PC-3 (cell line): ENCODE data around the gene LBX1. TPM values are rescaled to one million over a fixed set of nuclear protein-coding genes. Genes with fewer than 3 reads are reported as not detected.
A peak's percentile ranks its signal among the peaks of the same experiment; 100 is the strongest.
"Not testable (repeated sequence)": the region's sequence is repeated elsewhere in the genome, so short reads cannot be mapped to it uniquely, and the experiment has no call there.

Experiments used
- ATAC-seq: fragments of 200-7000 bp; cut with Tn5 transposase; 2 replicates; pipeline ENCODE4 v1.9.1; 2020; ENCODE audit warnings: mild to moderate bottlenecking, moderate library complexity
- BruUV-seq: library from RNA; stranded (reverse); fragments of 400-500 nt; replicated peaks from 2 replicates; lab custom pipeline; 2021; lab: Mats Ljungman, UMichigan
- CTCF ChIA-PET: fragments of 300-600 bp; sonication (Branson Sonifier 250); formaldehyde crosslinking; loops from one replicate; lab custom pipeline; 2022; ENCODE audit warnings: antibody characterized with exemption; lab: Charles Lee
- POLR2A ChIA-PET: fragments of 300-600 bp; sonication (Branson Sonifier 250); formaldehyde crosslinking; loops from one replicate; lab custom pipeline; 2022; ENCODE audit warnings: antibody characterized with exemption; ENCODE audit not compliant: unreplicated experiment; lab: Charles Lee
- DNase-seq: peaks from one replicate; pipeline ENCODE4 v3.0.0-alpha.2; 2015
- H2AFZ ChIP-seq: fragments of 300-600 bp; sonication (generic); 2 replicates; pipeline ENCODE4 v1.6.0; 2016; ENCODE audit warnings: antibody characterized with exemption, low read length
- H3F3A ChIP-seq: fragments of 300-600 bp; sonication (generic); one replicate; pipeline ENCODE4 v1.6.0; 2017; ENCODE audit warnings: antibody characterized with exemption, low read length, control low read depth, mild to moderate bottlenecking; ENCODE audit not compliant: unreplicated experiment
- H3K27ac ChIP-seq: fragments of 300-600 bp; sonication (generic); 2 replicates; pipeline ENCODE4 v1.5.1; 2016; ENCODE audit warnings: mild to moderate bottlenecking, low read length
- H3K27me3 ChIP-seq: fragments of 300-600 bp; sonication (generic); 2 replicates; pipeline ENCODE4 v1.6.1; 2016; ENCODE audit warnings: low read length, mixed read lengths
- H3K36me3 ChIP-seq: fragments of 300-600 bp; sonication (generic); 2 replicates; pipeline ENCODE4 v1.6.1; 2016; ENCODE audit warnings: low read depth, mixed run types, low read length, mixed read lengths
- H3K4me1 ChIP-seq: fragments of 300-600 bp; sonication (generic); 2 replicates; pipeline ENCODE4 v1.5.1; 2016; ENCODE audit warnings: low read length; ENCODE audit not compliant: insufficient read depth
- H3K4me2 ChIP-seq: fragments of 300-600 bp; sonication (generic); 2 replicates; pipeline ENCODE4 v1.6.0; 2016; ENCODE audit warnings: low read length
- H3K4me3 ChIP-seq: fragments of 300-600 bp; sonication (generic); 2 replicates; pipeline ENCODE4 v1.5.1; 2016; ENCODE audit warnings: mild to moderate bottlenecking, low read length, mixed read lengths
- H3K79me2 ChIP-seq: fragments of 300-600 bp; sonication (generic); 2 replicates; pipeline ENCODE4 v1.6.1; 2017; ENCODE audit warnings: low read length, mixed read lengths
- H3K9ac ChIP-seq: fragments of 300-600 bp; sonication (generic); 2 replicates; pipeline ENCODE4 v1.6.0; 2016; ENCODE audit warnings: mild to moderate bottlenecking, low read length
- H3K9me2 ChIP-seq: fragments of 300-600 bp; sonication (generic); replicated peaks from 2 replicates; pipeline ENCODE4 v1.6.1; 2016; ENCODE audit warnings: mixed run types, low read length, mixed read lengths
- H3K9me3 ChIP-seq: fragments of 300-600 bp; sonication (generic); 2 replicates; pipeline ENCODE4 v1.6.1; 2016; ENCODE audit warnings: low read length, mixed read lengths
- H4K20me1 ChIP-seq: fragments of 300-600 bp; sonication (generic); 2 replicates; pipeline ENCODE4 v1.6.1; 2016; ENCODE audit warnings: low read length, mixed read lengths
- CTCF ChIP-seq: fragments of 300-600 bp; sonication (generic); conservative IDR thresholded peaks from 2 replicates; pipeline ENCODE4 v1.5.1; 2017; ENCODE audit warnings: antibody characterized with exemption, low read depth, mild to moderate bottlenecking, low read length
- EZH2 ChIP-seq: fragments of 300-600 bp; sonication (generic); IDR thresholded peaks from one replicate; pipeline ENCODE4 v1.6.1; 2017; ENCODE audit warnings: antibody characterized with exemption, mild to moderate bottlenecking, low read length; ENCODE audit not compliant: unreplicated experiment
- EZH2phosphoT487 ChIP-seq: fragments of 300-600 bp; sonication (generic); IDR thresholded peaks from 2 replicates; pipeline ENCODE4 v1.6.1; 2018; ENCODE audit warnings: mild to moderate bottlenecking, antibody characterized with exemption, low read length, borderline replicate concordance
- intact Hi-C: fragments of 100-400 bp; cut with micrococcal nuclease; formaldehyde crosslinking; loops from 2 replicates; pipeline ENCODE4 v1.9.0; 2023
- total RNA-seq: library from RNA; depleted of rRNA; stranded (reverse); fragments of >200 nt; gene quantifications from 2 replicates; pipeline ENCODE4 v1.2.3, GENCODE V29; 2014

LBX1 gene
- total RNA-seq, 1 experiment from 2014 or later, result not detected

- Histone ChIP-seq H3K36me3 (no peaks in the 10 kb centered on the region), H2AFZ (peak overlapping the region; percentile 82), H3K9me2 (no peaks in the 10 kb centered on the region), H4K20me1 (no peaks in the 10 kb centered on the region), H3K4me1 (peaks cover 10% of the 10 kb centered on the region), H3K79me2 (no peaks in the 10 kb centered on the region), H3F3A (no peaks in the 10 kb centered on the region), H3K4me3 (peak overlapping the region; percentile 63), H3K27me3 (peaks cover 63% of the 10 kb centered on the region), H3K9me3 (no peaks in the 10 kb centered on the region), H3K9ac (no peak overlapping the region), H3K27ac (no peak overlapping the region), H3K4me2 (peak overlapping the region; percentile 83)
- ChIA-PET POLR2A (no interaction called here), CTCF (interaction anchor here (0.7 to 2.0 kb wide), 6 partner anchors 53 to 229 kb away, joined by 3 to 11 read pairs (median 6); no protein-coding TSS in a partner anchor)
- BruUV-seq, result no TSS peak
- ATAC-seq (peak; percentile 67), DNase-seq (peak; percentile 73)
- intact Hi-C loops, result loop anchor here (5.0 kb wide), 3 partner anchors 52 to 228 kb away; no protein-coding TSS in a partner anchor
- TF ChIP-seq EZH2phosphoT487 (no peak), EZH2 (no peak), CTCF (peak; percentile 74)
Observed at GRCh38 chr10:101214446-101215396, 14.5 kb downstream of the LBX1 start.

- intact Hi-C loops, result no loop called here
- Histone ChIP-seq H3K4me2 (no peak overlapping the region), H3F3A (no peaks in the 10 kb centered on the region), H3K79me2 (no peaks in the 10 kb centered on the region), H3K4me3 (no peak overlapping the region), H3K4me1 (no peaks in the 10 kb centered on the region), H3K9me3 (no peaks in the 10 kb centered on the region), H2AFZ (no peak overlapping the region), H3K36me3 (no peaks in the 10 kb centered on the region), H3K27me3 (peaks cover 13% of the 10 kb centered on the region), H3K9me2 (no peaks in the 10 kb centered on the region), H4K20me1 (no peaks in the 10 kb centered on the region), H3K9ac (no peak overlapping the region), H3K27ac (no peak overlapping the region)
- BruUV-seq, result no TSS peak
- ATAC-seq (no peak), DNase-seq (no peak)
- TF ChIP-seq CTCF, result no peak
- no peak for TF ChIP-seq EZH2phosphoT487
- no peak for TF ChIP-seq EZH2
- ChIA-PET POLR2A (no interaction called here), CTCF (no interaction called here)
Observed at GRCh38 chr10:101208543-101208942, 20.7 kb downstream of the LBX1 start.

GRCh38 chr10:101207026-101207425 is 22.2 kb downstream of the LBX1 start:
- H3K36me3 ChIP-seq, result no peaks in the 10 kb centered on the region
- intact Hi-C loops, result no loop called here
- no peak overlapping the region for H2AFZ ChIP-seq
- CTCF ChIA-PET, result no interaction called here
- H3F3A ChIP-seq, result no peaks in the 10 kb centered on the region
- no peak overlapping the region for H3K4me3 ChIP-seq
- no peak for TF ChIP-seq CTCF
- TF ChIP-seq EZH2, result no peak
- TF ChIP-seq EZH2phosphoT487, result no peak
- no TSS peak for BruUV-seq
- no peak overlapping the region for H3K4me2 ChIP-seq
- no peak overlapping the region for H3K27ac ChIP-seq
- DNase-seq (no peak), ATAC-seq (no peak)
- H3K79me2 ChIP-seq, result no peaks in the 10 kb centered on the region
- no peaks in the 10 kb centered on the region for H3K4me1 ChIP-seq
- no peaks in the 10 kb centered on the region for H3K9me3 ChIP-seq
- H3K9me2 ChIP-seq, result no peaks in the 10 kb centered on the region
- H4K20me1 ChIP-seq, result no peaks in the 10 kb centered on the region
- H3K9ac ChIP-seq, result no peak overlapping the region
- POLR2A ChIA-PET, result no interaction called here
- H3K27me3 ChIP-seq, result peaks cover 9% of the 10 kb centered on the region

- intact Hi-C loops, H3K4me1 ChIP-seq, H3K27me3 ChIP-seq, H3K4me2 ChIP-seq, ATAC-seq, BruUV-seq, H4K20me1 ChIP-seq, H3K9ac ChIP-seq, H2AFZ ChIP-seq, CTCF ChIA-PET, H3K9me2 ChIP-seq, H3K79me2 ChIP-seq, H3K36me3 ChIP-seq, H3K9me3 ChIP-seq, POLR2A ChIA-PET, H3K27ac ChIP-seq, H3F3A ChIP-seq, DNase-seq, H3K4me3 ChIP-seq: not testable (repeated sequence)
Observed at GRCh38 chr10:101202667-101203066, 26.6 kb downstream of the LBX1 start.
